GM12892 (cell line): ENCODE results near the gene YEATS4.

Experiments
- POLR2A ChIP-seq: IDR thresholded peaks from 2 replicates; pipeline ENCODE4 v1.6.1; 2011; ENCODE audit warnings: low read depth, low read length, control low read depth
- POLR2AphosphoS5 ChIP-seq: IDR thresholded peaks from 2 replicates; pipeline ENCODE4 v1.6.1; 2011; ENCODE audit warnings: low read depth, low read length, control low read depth

- no peak for TF ChIP-seq POLR2AphosphoS5
- TF ChIP-seq POLR2A, result no peak
These were observed 15.5 kb upstream of the YEATS4 start for GRCh38 chr12:69343885-69344612.
